GM23338 (cell line): ENCODE results near the gene PRDM11. TPM values are rescaled to one million over a fixed set of nuclear protein-coding genes. Genes with fewer than 3 reads are reported as not detected.

ENCODE experiments used
- ATAC-seq: fragments of 200-7000 bp; cut with Tn5 transposase; 3 replicates; pipeline ENCODE4 v1.9.1; 2020
- DNase-seq: peaks from one replicate; pipeline ENCODE4 v3.0.0-alpha.2; 2015; ENCODE audit warnings: low spot score
- H2AFZ ChIP-seq: fragments of 200-600 bp; sonication (generic); 2 replicates; pipeline ENCODE4 v1.8.0; 2016; ENCODE audit warnings: antibody characterized with exemption, mild to moderate bottlenecking, moderate library complexity
- H3F3A ChIP-seq: fragments of 200-600 bp; sonication (generic); replicated peaks from 2 replicates; pipeline ENCODE4 v1.8.0; 2017; ENCODE audit warnings: antibody characterized with exemption, mixed run types, low read depth
- H3K27ac ChIP-seq: fragments of 200-600 bp; sonication (generic); 2 replicates; pipeline ENCODE4 v1.6.1; 2016; ENCODE audit warnings: low read depth
- H3K27me3 ChIP-seq: fragments of 200-600 bp; sonication (generic); 2 replicates; pipeline ENCODE4 v1.8.0; 2016; ENCODE audit warnings: mild to moderate bottlenecking, mixed run types, moderate library complexity; ENCODE audit not compliant: insufficient read depth
- H3K36me3 ChIP-seq: fragments of 200-600 bp; sonication (generic); 2 replicates; pipeline ENCODE4 v1.8.0; 2016; ENCODE audit warnings: mild to moderate bottlenecking; ENCODE audit not compliant: insufficient read depth
- H3K4me1 ChIP-seq: fragments of 200-600 bp; sonication (generic); 2 replicates; pipeline ENCODE4 v1.8.0; 2016; ENCODE audit warnings: mild to moderate bottlenecking, moderate library complexity; ENCODE audit not compliant: insufficient read depth
- H3K4me2 ChIP-seq: fragments of 200-600 bp; sonication (generic); 2 replicates; pipeline ENCODE4 v1.7.1; 2017; ENCODE audit warnings: mixed run types
- H3K4me3 ChIP-seq: fragments of 200-600 bp; sonication (generic); 2 replicates; pipeline ENCODE4 v1.6.1; 2016; ENCODE audit warnings: mixed run types
- H3K79me2 ChIP-seq: fragments of 200-600 bp; sonication (generic); replicated peaks from 2 replicates; pipeline ENCODE4 v1.8.0; 2017; ENCODE audit warnings: mild to moderate bottlenecking; ENCODE audit not compliant: insufficient read depth
- H3K9me2 ChIP-seq: fragments of 200-600 bp; sonication (generic); 2 replicates; pipeline ENCODE4 v1.8.0; 2017; ENCODE audit not compliant: insufficient read depth
- H4K20me1 ChIP-seq: fragments of 200-600 bp; sonication (generic); replicated peaks from 2 replicates; pipeline ENCODE4 v1.8.0; 2017; ENCODE audit warnings: mild to moderate bottlenecking; ENCODE audit not compliant: insufficient read depth
- H3K27ac Mint-ChIP-seq: 2 replicates; pipeline ENCODE4 v1.8.0; 2020; ENCODE audit warnings: inconsistent platforms, mild to moderate bottlenecking, moderate library complexity, mixed read lengths
- H3K27me3 Mint-ChIP-seq: 3 replicates; pipeline ENCODE4 v1.8.0; 2022; ENCODE audit warnings: low read depth, mild to moderate bottlenecking, moderate library complexity, mixed read lengths, inconsistent platforms; ENCODE audit not compliant: insufficient read depth, poor library complexity
- H3K36me3 Mint-ChIP-seq: 3 replicates; pipeline ENCODE4 v1.8.0; 2021; ENCODE audit warnings: low read depth, mild to moderate bottlenecking, inconsistent platforms, moderate library complexity, mixed read lengths
- H3K4me1 Mint-ChIP-seq: 3 replicates; pipeline ENCODE4 v1.8.0; 2020; ENCODE audit warnings: mild to moderate bottlenecking, inconsistent platforms, mixed read lengths
- H3K4me3 Mint-ChIP-seq: 3 replicates; pipeline ENCODE4 v1.8.0; 2021; ENCODE audit warnings: moderate library complexity, mild to moderate bottlenecking, inconsistent platforms, mixed read lengths
- H3K9me3 Mint-ChIP-seq: 3 replicates; pipeline ENCODE4 v1.8.0; 2020; ENCODE audit warnings: moderate library complexity, mild to moderate bottlenecking, inconsistent platforms, mixed read lengths
- CTCF ChIP-seq, 2 experiments: fragments of 200-600 bp in 1 of 2; sonication (generic) in 1 of 2; conservative IDR thresholded peaks; 2 replicates each; pipeline versions ENCODE4 v1.5.1 to v1.6.1; 2016 to 2017; ENCODE audit warnings: antibody characterized with exemption in 2 of 2, low read depth in 2 of 2, mild to moderate bottlenecking in 2 of 2, moderate library complexity in 1 of 2
- EZH2 ChIP-seq: fragments of 200-600 bp; sonication (generic); IDR thresholded peaks from one replicate; pipeline ENCODE4 v1.8.0; 2017; ENCODE audit warnings: antibody characterized with exemption, mild to moderate bottlenecking, low read depth; ENCODE audit not compliant: unreplicated experiment
- NANOG ChIP-seq: IDR thresholded peaks from 2 replicates; pipeline ENCODE4 v1.6.1; 2016; ENCODE audit warnings: antibody characterized with exemption, borderline replicate concordance
- POLR2AphosphoS5 ChIP-seq: IDR thresholded peaks from 2 replicates; pipeline ENCODE4 v1.6.1; 2016; ENCODE audit warnings: antibody characterized with exemption, low read depth
- polyA plus RNA-seq: library from polyadenylated mRNA; unstranded; fragments of >200 nt; fragmentation: Nextera tagmentation; extraction: Ambion mirVana; gene quantifications from 2 replicates; pipeline ENCODE4 v1.2.1, GENCODE V29; 2016
- total RNA-seq: library from RNA; depleted of rRNA; stranded (reverse); fragments of >200 nt; shearing (Covaris generic); gene quantifications from 2 replicates; pipeline ENCODE4 v1.2.3, GENCODE V29; 2014
- TF ChIP-seq, protein P1 (sequence below): IDR thresholded peaks from 2 replicates; pipeline ENCODE4 v1.6.1; 2016; ENCODE audit warnings: antibody characterized with exemption

PRDM11 gene
- total and polyA plus RNA-seq, 2 experiments from 2014 or later, result 0.97 to 10.4 TPM

DNA sequence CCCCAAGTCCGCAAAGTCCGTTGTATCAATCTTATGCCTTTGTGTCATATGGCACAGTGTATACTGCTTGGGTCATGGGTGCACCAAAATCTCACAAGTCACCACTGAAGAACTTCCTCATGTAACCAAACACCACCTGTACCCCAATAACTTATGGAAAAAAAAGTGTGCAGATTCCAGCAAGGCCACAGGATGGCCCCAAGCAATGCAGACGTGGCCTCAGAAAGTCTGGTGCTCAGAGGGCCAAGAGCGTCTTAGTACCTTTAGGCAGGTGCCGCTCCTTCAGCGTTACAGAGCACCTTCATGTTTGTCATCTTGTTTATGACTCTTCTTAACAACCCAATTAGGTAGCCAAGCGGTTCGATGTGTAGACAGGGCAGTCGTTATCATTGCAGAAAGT, 65.3 kb downstream of the PRDM11 start:
- peaks cover 7% of the 10 kb centered on the region for H3K27me3 Mint-ChIP-seq
- H3K9me3 Mint-ChIP-seq, result no peaks in the 10 kb centered on the region
- H3K4me1 Mint-ChIP-seq, result peaks cover 26% of the 10 kb centered on the region
- Histone ChIP-seq H3K4me2 (no peak overlapping the region), H3F3A (0 out of 2 replicates have a peak, but pooled peaks cover 3% of the 10 kb centered on the region), H3K9me2 (no peaks in the 10 kb centered on the region), H3K36me3 (no peaks in the 10 kb centered on the region), H3K4me1 (peaks cover 14% of the 10 kb centered on the region), H3K79me2 (no peaks in the 10 kb centered on the region), H3K4me3 (no peak overlapping the region), H3K27ac (no peak overlapping the region), H3K27me3 (no peaks in the 10 kb centered on the region), H4K20me1 (no peaks in the 10 kb centered on the region), H2AFZ (no peak overlapping the region)
- ATAC-seq, result no peak
- H3K36me3 Mint-ChIP-seq, result peaks cover 9% of the 10 kb centered on the region; the same call in 2 of the 3 replicates
- no peak overlapping the region for H3K4me3 Mint-ChIP-seq
- DNase-seq, result peak; percentile 13
- no peak for TF ChIP-seq NANOG
- peak; percentile 17 to 43; a peak in 3 of 4 replicates for TF ChIP-seq CTCF (conservative IDR thresholded peaks at IDR 0.05; ENCODE audit: low read depth in 2 of 2)
- H3K27ac Mint-ChIP-seq, result no peak overlapping the region

DNA sequence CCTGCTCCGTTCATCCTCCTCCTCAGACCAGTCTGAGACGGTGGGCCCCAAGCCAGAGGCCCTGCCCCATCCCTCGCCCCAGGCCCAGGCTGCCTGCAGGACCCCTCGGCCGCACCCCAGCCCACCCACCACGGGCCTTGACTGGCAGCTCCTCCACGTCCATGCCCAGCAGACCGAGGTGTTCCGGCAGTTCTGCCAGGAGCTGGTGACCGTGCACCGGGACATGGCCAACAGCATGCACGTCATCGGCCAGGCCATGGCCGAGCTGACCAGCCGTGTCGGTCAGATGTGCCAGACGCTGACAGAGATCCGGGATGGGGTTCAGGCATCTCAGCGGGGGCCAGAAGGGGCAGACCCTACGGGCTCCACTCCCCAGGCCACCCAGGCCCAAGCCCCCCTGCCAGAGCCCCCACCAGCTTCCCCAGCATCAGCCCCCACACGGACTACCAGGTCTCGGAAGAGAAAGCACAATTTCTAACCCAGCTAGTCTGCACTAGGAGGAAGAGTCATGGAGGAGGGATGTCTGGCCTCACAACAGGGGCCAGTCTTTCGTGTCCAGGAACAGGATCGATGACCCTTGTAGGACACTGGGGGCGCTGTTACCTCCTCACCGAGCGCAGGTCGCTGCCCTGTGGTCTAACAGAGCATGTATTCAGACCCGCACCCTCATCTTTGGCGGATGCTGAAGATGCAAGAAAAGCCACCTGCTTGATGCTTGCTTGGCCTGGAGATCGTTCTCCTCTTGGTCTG, 66.3 kb downstream of the PRDM11 start:
- Mint-ChIP-seq H3K27ac (no peak overlapping the region), H3K4me1 (peaks cover 26% of the 10 kb centered on the region), H3K4me3 (no peak overlapping the region), H3K9me3 (no peaks in the 10 kb centered on the region), H3K27me3 (peaks cover 7% of the 10 kb centered on the region), H3K36me3 (peaks cover 9% of the 10 kb centered on the region; the same call in 2 of the 3 replicates)
- Histone ChIP-seq H3K27me3 (no peaks in the 10 kb centered on the region), H3K4me1 (peaks cover 14% of the 10 kb centered on the region), H3K79me2 (no peaks in the 10 kb centered on the region), H3K4me3 (no peak overlapping the region), H3K36me3 (no peaks in the 10 kb centered on the region), H3K9me2 (no peaks in the 10 kb centered on the region), H3K4me2 (no peak overlapping the region), H3F3A (0 out of 2 replicates have a peak, but pooled peaks cover 3% of the 10 kb centered on the region), H3K27ac (no peak overlapping the region), H4K20me1 (no peaks in the 10 kb centered on the region), H2AFZ (no peak overlapping the region)
- ATAC-seq (peak; percentile 75), DNase-seq (peak; percentile 87)
- TF ChIP-seq EZH2 (no peak), CTCF (conservative IDR thresholded peaks at IDR 0.05; ENCODE audit: low read depth in 2 of 2) (peak; percentile 77 to 82)

- ATAC-seq (no peak), DNase-seq (no peak)
- TF ChIP-seq, protein P1, sequence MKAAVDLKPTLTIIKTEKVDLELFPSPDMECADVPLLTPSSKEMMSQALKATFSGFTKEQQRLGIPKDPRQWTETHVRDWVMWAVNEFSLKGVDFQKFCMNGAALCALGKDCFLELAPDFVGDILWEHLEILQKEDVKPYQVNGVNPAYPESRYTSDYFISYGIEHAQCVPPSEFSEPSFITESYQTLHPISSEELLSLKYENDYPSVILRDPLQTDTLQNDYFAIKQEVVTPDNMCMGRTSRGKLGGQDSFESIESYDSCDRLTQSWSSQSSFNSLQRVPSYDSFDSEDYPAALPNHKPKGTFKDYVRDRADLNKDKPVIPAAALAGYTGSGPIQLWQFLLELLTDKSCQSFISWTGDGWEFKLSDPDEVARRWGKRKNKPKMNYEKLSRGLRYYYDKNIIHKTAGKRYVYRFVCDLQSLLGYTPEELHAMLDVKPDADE, result no peak
- TF ChIP-seq CTCF (conservative IDR thresholded peaks at IDR 0.05; ENCODE audit: low read depth in 2 of 2) (0 out of 4 replicates have a peak, but pooled peaks of 1 of the 2 experiments have one; percentile 10), POLR2AphosphoS5 (no peak)
- 0 out of 2 replicates have a peak, but pooled peaks cover 3% of the 10 kb centered on the region for H3F3A ChIP-seq
- Mint-ChIP-seq H3K9me3 (no peaks in the 10 kb centered on the region), H3K36me3 (peaks cover 9% of the 10 kb centered on the region; the same call in 2 of the 3 replicates), H3K4me1 (peaks cover 26% of the 10 kb centered on the region), H3K27me3 (peaks cover 7% of the 10 kb centered on the region), H3K27ac (no peak overlapping the region), H3K4me3 (no peak overlapping the region)
- H3K4me1 ChIP-seq, result peaks cover 14% of the 10 kb centered on the region
- H4K20me1 ChIP-seq, result no peaks in the 10 kb centered on the region
- no peak overlapping the region for H3K4me2 ChIP-seq
- H3K9me2 ChIP-seq, result no peaks in the 10 kb centered on the region
- H3K27ac ChIP-seq, result no peak overlapping the region
- H2AFZ ChIP-seq, result no peak overlapping the region
- no peaks in the 10 kb centered on the region for H3K36me3 ChIP-seq
- H3K79me2 ChIP-seq, result no peaks in the 10 kb centered on the region
- H3K4me3 ChIP-seq, result no peak overlapping the region
- no peaks in the 10 kb centered on the region for H3K27me3 ChIP-seq
Measured at GRCh38 chr11:45213316-45213665, 66.9 kb downstream of the PRDM11 start.
